GM21390 (cell line): ENCODE measurements around the gene UCHL1.
"Not testable (repeated sequence)": the region's sequence is repeated elsewhere in the genome, so short reads cannot be mapped to it uniquely, and the experiment has no call there.

Experiments used
- ATAC-seq: cut with Tn5 transposase; IDR thresholded peaks from one replicate; pipeline ENCODE4 v1.9.1; 2021; ENCODE audit not compliant: unreplicated experiment

UCHL1 gene

DNA sequence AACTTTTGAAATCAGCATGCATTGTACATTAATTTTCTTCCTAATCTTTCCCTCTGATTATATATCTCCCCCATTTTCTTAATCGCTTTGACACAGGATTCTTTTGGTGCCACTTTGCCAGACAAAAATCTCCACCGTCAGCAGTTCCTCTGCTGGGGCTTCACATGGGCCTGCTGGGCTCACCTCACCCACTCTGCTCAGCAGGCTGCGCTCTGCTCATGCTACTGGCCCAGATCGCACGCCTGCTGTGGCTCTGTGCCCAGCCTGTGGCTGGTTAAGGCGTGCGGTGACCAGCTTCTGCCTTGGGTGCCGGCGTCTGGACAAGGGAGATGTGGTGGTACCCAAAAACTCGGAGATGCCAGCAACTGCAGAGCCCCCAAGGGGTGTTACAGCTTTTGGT, 31.1 kb downstream of the UCHL1 start:
- no peak for ATAC-seq

DNA sequence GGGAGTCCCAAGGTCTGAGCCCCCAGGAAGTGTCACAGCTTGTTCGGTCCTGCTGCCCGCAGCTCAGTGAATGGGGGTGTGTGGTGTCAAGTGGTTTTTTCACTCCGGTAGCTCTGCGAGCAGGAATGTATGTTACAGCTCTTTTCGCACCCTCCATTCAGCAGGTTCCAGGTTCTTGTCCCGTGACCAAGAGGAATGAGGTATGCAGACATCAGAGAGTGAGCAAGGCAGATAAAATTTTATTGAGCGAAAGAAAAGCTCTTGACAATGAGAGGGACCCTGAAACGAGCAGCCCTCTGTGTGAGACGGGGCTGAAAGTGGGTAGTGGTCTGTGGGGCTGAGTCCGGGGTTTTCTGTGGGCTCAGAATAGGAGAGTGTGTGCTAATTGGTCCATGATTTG, 31.5 kb downstream of the UCHL1 start:
- ATAC-seq: no peak

- no peak for ATAC-seq
Observed at GRCh38 chr4:41290479-41290878, 33.8 kb downstream of the UCHL1 start.

GRCh38 chr4:41294445-41295062, 37.8 kb downstream of the UCHL1 start:
- ATAC-seq: no peak

DNA sequence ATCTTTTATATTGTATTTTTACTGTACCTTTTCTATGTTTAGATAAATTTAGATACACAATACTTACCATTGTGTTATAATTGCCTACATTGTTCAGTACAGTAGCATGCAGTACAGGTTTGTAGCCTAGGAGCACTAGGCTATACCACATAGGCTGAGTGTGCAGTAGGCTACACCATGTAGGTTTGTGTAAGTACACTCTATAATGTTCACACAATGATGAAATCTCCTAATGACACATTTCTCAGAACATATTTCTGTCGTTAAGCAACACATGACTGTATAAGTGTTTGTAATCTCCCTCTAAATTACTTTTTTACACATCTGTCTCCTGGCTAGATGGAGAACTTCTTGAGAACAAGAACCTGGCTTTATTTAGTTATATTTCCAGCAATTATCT, 40.3 kb downstream of the UCHL1 start:
- no peak for ATAC-seq

GRCh38 chr4:41297832-41298231, 41.1 kb downstream of the UCHL1 start:
- ATAC-seq: no peak

DNA sequence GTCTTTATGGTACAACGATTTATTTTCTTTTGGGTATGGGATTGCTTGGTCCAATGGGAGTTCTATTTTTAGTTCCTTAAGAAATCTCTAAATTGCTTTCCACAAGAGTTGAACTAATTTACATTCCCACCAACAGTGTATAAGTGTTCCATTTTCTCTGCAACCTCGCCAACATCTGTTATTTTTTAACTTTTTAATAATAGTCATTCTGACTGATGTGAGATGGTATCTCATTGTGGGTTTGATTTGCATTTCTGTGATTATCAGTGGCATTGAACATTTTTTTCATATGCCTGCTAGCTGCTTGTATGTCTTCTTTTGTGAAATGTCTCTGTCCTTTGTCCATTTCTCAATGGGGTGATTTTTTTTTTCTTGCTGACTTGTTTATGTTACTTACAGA, 42.8 kb downstream of the UCHL1 start:
- no peak for ATAC-seq

- no peak for ATAC-seq
Observed at GRCh38 chr4:41301137-41301536, 44.4 kb downstream of the UCHL1 start.

GRCh38 chr4:41303372-41304118, 46.8 kb downstream of the UCHL1 start:
- no peak for ATAC-seq

GRCh38 chr4:41304221-41304620, 47.5 kb downstream of the UCHL1 start:
- no peak for ATAC-seq

DNA sequence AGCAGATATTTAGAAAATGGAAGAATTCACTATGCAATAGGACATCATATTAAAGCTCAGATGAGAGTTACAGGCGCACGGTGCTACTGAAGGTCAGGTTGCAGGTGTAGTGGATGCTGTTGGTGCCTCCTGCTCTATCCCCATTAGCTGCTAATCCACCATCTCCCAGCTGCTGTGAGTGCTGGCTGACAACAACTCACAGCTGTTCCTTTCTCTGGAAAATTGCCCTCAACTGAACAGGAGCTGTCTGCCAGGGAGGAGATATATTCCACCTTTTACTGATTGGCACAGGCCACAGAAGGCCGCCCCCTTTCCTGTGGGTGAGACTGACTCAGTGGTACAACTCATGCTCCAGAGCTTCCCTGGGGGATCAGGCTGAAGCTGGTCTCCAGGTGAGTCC, 48.7 kb downstream of the UCHL1 start:
- ATAC-seq: no peak

GRCh38 chr4:41307638-41308037, 50.9 kb downstream of the UCHL1 start:
- ATAC-seq: no peak

DNA sequence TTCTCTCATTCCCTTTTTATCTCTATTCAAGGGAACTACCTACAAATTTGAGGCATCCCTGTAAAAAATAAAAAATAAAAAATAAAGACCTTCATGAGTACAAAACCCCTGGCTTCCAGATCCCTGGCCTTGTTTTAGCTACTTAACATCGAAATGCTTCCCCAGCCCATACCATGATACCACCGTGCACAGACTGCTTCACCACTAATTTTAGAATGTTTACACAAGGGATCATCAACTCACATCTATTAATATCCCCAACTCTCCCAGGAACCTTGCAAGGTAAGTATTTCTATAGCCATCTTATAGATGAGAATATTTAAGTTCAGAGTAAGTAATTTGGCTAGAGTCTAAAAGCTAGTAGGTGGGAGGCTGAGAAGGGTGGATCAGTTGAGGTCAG, 51.7 kb downstream of the UCHL1 start:
- no peak for ATAC-seq

DNA sequence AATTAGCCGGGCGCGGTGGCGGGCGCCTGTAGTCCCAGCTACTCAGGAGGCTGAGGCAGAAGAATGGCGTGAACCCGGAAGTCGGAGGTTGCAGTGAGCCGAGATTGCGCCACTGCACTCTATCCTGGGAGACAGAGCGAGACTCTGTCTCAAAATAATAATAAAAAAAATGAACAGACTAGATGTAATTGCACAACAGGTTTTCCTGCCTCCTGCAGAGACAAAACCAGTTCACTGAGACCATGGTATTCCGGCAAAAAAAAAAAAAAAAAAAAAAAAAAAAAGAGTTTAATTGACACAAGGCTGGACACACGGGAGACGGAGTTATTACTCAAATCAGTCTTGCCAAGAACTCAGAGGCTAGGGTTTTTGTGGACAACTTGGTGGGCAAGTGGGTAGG, 58.7 kb downstream of the UCHL1 start:
- ATAC-seq: not testable (repeated sequence)

GRCh38 chr4:41315862-41316261, 59.1 kb downstream of the UCHL1 start:
- ATAC-seq: no peak
